Hepatocyte (in vitro differentiated cells): ENCODE results near the gene MTHFR. TPM values are rescaled to one million over a fixed set of nuclear protein-coding genes. Genes with fewer than 3 reads are reported as not detected.

Experiments used
- DNase-seq: peaks from one replicate; pipeline ENCODE4 v3.0.0-alpha.2; 2016; ENCODE audit warnings: low spot score
- H2AFZ ChIP-seq: fragments of 200-600 bp; sonication (generic); 2 replicates; pipeline ENCODE4 v1.6.0; 2016; ENCODE audit warnings: antibody characterized with exemption, mild to moderate bottlenecking
- H3K27ac ChIP-seq: fragments of 200-600 bp; sonication (generic); 2 replicates; pipeline ENCODE4 v1.5.1; 2016; ENCODE audit warnings: mild to moderate bottlenecking
- H3K27me3 ChIP-seq: fragments of 200-600 bp; sonication (generic); 2 replicates; pipeline ENCODE4 v1.6.1; 2016
- H3K36me3 ChIP-seq: fragments of 200-600 bp; sonication (generic); replicated peaks from 2 replicates; pipeline ENCODE4 v1.5.1; 2016; ENCODE audit warnings: low read depth; ENCODE audit not compliant: insufficient read depth
- H3K4me1 ChIP-seq: fragments of 200-600 bp; sonication (generic); 2 replicates; pipeline ENCODE4 v1.5.1; 2016; ENCODE audit warnings: mild to moderate bottlenecking, moderate library complexity; ENCODE audit not compliant: insufficient read depth
- H3K4me2 ChIP-seq: fragments of 200-600 bp; sonication (generic); 2 replicates; pipeline ENCODE4 v1.6.0; 2016
- H3K4me3 ChIP-seq: fragments of 200-600 bp; sonication (generic); 2 replicates; pipeline ENCODE4 v1.5.1; 2016; ENCODE audit warnings: mild to moderate bottlenecking
- H3K79me2 ChIP-seq: fragments of 200-600 bp; sonication (generic); 2 replicates; pipeline ENCODE4 v1.6.0; 2017; ENCODE audit warnings: mild to moderate bottlenecking
- H3K9me2 ChIP-seq: fragments of 200-600 bp; sonication (generic); replicated peaks from 2 replicates; pipeline ENCODE4 v1.6.0; 2017; ENCODE audit warnings: mild to moderate bottlenecking; ENCODE audit not compliant: insufficient read depth
- H3K9me3 ChIP-seq: fragments of 200-600 bp; sonication (generic); 2 replicates; pipeline ENCODE4 v1.5.1; 2016; ENCODE audit warnings: low read depth, mild to moderate bottlenecking
- H4K20me1 ChIP-seq: fragments of 200-600 bp; sonication (generic); 2 replicates; pipeline ENCODE4 v1.6.0; 2016; ENCODE audit warnings: mild to moderate bottlenecking; ENCODE audit not compliant: insufficient read depth, poor library complexity, severe bottlenecking
- CTCF ChIP-seq: fragments of 200-600 bp; sonication (generic); IDR thresholded peaks from 2 replicates; pipeline ENCODE4 v1.5.1; 2016; ENCODE audit warnings: antibody characterized with exemption, mild to moderate bottlenecking; ENCODE audit not compliant: poor library complexity
- EZH2 ChIP-seq: fragments of 200-600 bp; sonication (generic); IDR thresholded peaks from 2 replicates; pipeline ENCODE4 v1.6.1; 2016; ENCODE audit warnings: antibody characterized with exemption, mild to moderate bottlenecking, borderline replicate concordance
- EZH2phosphoT487 ChIP-seq: fragments of 200-600 bp; sonication (generic); IDR thresholded peaks from one replicate; pipeline ENCODE4 v1.6.1; 2018; ENCODE audit warnings: antibody characterized with exemption, mild to moderate bottlenecking, low read depth, moderate library complexity; ENCODE audit not compliant: unreplicated experiment, severe bottlenecking
- WGBS: methylation state at CpG from one replicate; pipeline ENCODE4 v1.1.6; 2016; ENCODE audit warnings: low lambda C conversion rate; ENCODE audit errors: missing lambda C conversion rate; 5-methylcytosine and 5-hydroxymethylcytosine counted together
- polyA plus RNA-seq: library from polyadenylated mRNA; unstranded; fragments of >200 nt; fragmentation: Nextera tagmentation; extraction: Ambion mirVana; gene quantifications from 2 replicates; pipeline ENCODE4 v1.2.1, GENCODE V29; 2016
- total RNA-seq: library from RNA; depleted of rRNA; stranded (reverse); fragments of >200 nt; gene quantifications from 2 replicates; pipeline ENCODE4 v1.2.3, GENCODE V29; 2014

The MTHFR gene
- total and polyA plus RNA-seq, 2 experiments from 2014 or later: 17.6 to 31.0 TPM

GRCh38 chr1:11790101-11790879, 15.5 kb downstream of the MTHFR start:
- Histone ChIP-seq H3K36me3 (no peaks in the 10 kb centered on the region), H3K9me2 (no peaks in the 10 kb centered on the region), H3K4me3 (no peak overlapping the region), H4K20me1 (no peaks in the 10 kb centered on the region), H3K27ac (peak overlapping the region; percentile 92), H3K4me2 (no peak overlapping the region), H2AFZ (no peak overlapping the region), H3K27me3 (no peaks in the 10 kb centered on the region), H3K79me2 (no peaks in the 10 kb centered on the region), H3K4me1 (peaks cover 45% of the 10 kb centered on the region), H3K9me3 (no peaks in the 10 kb centered on the region)
- no peak for DNase-seq
- WGBS: 92% methylated on average over 20 of the region's 20 CpGs
- TF ChIP-seq CTCF: no peak
- TF ChIP-seq EZH2phosphoT487: no peak
- no peak for TF ChIP-seq EZH2

GRCh38 chr1:11789126-11790067, 16.4 kb downstream of the MTHFR start:
- Histone ChIP-seq H3K27me3 (no peaks in the 10 kb centered on the region), H2AFZ (no peak overlapping the region), H3K4me1 (peaks cover 53% of the 10 kb centered on the region), H3K4me2 (no peak overlapping the region), H3K79me2 (no peaks in the 10 kb centered on the region), H3K9me2 (no peaks in the 10 kb centered on the region), H3K27ac (peak overlapping the region; percentile 92), H3K4me3 (no peak overlapping the region), H3K9me3 (no peaks in the 10 kb centered on the region), H3K36me3 (no peaks in the 10 kb centered on the region), H4K20me1 (no peaks in the 10 kb centered on the region)
- TF ChIP-seq EZH2 (no peak), CTCF (no peak), EZH2phosphoT487 (no peak)
- DNase-seq: no peak
- 83% methylated on average over 13 of the region's 13 CpGs for WGBS

GRCh38 chr1:11788549-11789053, 17.2 kb downstream of the MTHFR start:
- Histone ChIP-seq H3K4me2 (no peak overlapping the region), H4K20me1 (no peaks in the 10 kb centered on the region), H3K9me3 (no peaks in the 10 kb centered on the region), H3K79me2 (no peaks in the 10 kb centered on the region), H3K36me3 (no peaks in the 10 kb centered on the region), H3K4me1 (peaks cover 53% of the 10 kb centered on the region), H3K9me2 (no peaks in the 10 kb centered on the region), H3K27ac (peak overlapping the region; percentile 92), H2AFZ (no peak overlapping the region), H3K27me3 (no peaks in the 10 kb centered on the region), H3K4me3 (no peak overlapping the region)
- no peak for DNase-seq
- TF ChIP-seq EZH2phosphoT487 (no peak), EZH2 (no peak), CTCF (no peak)
- WGBS: 92% methylated on average over 14 of the region's 14 CpGs
